ENCODE data around the gene CTU2. TPM values are rescaled to one million over a fixed set of nuclear protein-coding genes. Genes with fewer than 3 reads are reported as not detected.

The CTU2 gene
- total and polyA plus RNA-seq, 4 experiments from 2014 or later, result 11.5 to 21.1 (median 17.0) TPM

GRCh38 chr16:88738151-88739084 lies 32.1 kb downstream of the CTU2 start:
- Mint-ChIP-seq H3K4me1 (peaks cover 0 to 15% (median 3%) of the 10 kb centered on the region in 4 donors), H3K9me3 (no peaks in the 10 kb centered on the region), H3K27ac (peak overlapping the region in 3 of 7 donors; percentile 52 to 68 (median 66)), H3K27me3 (no peaks in the 10 kb centered on the region), H3K36me3 (peaks cover 3 to 13% of the 10 kb centered on the region in 2 donors), H3K4me3 (no peak overlapping the region)
- no peak for DNase-seq
- H3K9me3 ChIP-seq (ENCODE audit: control insufficient read depth in 1 of 2, low read length in 2 of 2), result no peaks in the 10 kb centered on the region
- ChIA-PET POLR2A (ENCODE audit: partially characterized antibody) (interaction anchor here (0.9 to 4.6 kb wide), 9 partner anchors 31 to 119 kb away, joined by 3 to 62 read pairs (median 8); partner anchors contain the start of genes CDT1, CTU2, GALNS and PIEZO1), CTCF (ENCODE audit: partially characterized antibody) (interaction anchor here (0.7 to 2.7 kb wide), 27 partner anchors 11 to 475 kb away, joined by 3 to 64 read pairs (median 5); partner anchors contain the start of genes GALNS, PIEZO1 and TRAPPC2L)
- no peak overlapping the region for H3K4me3 ChIP-seq (ENCODE audit: low read length in 2 of 2)
- intact Hi-C loops (cut with micrococcal nuclease), result loop anchor here (5.0 kb wide), 1 partner anchor 36 kb away; no protein-coding TSS in a partner anchor
- H3K27ac ChIP-seq (ENCODE audit: low read depth, low read length), result no peak overlapping the region
- peaks cover 30% of the 10 kb centered on the region for H3K36me3 ChIP-seq (ENCODE audit: insufficient read depth, low read length)
- no peaks in the 10 kb centered on the region for H3K27me3 ChIP-seq (ENCODE audit: insufficient read depth, low read length)
- H3K4me1 ChIP-seq (ENCODE audit: insufficient read depth, low read length), result peaks cover 15% of the 10 kb centered on the region

- Mint-ChIP-seq H3K4me3 (no peak overlapping the region), H3K36me3 (peaks cover 3 to 13% of the 10 kb centered on the region in 2 donors), H3K27ac (peak overlapping the region in 2 of 7 donors; percentile 66 to 68), H3K4me1 (peaks cover 5 to 25% (median 10%) of the 10 kb centered on the region in 4 donors), H3K27me3 (no peaks in the 10 kb centered on the region), H3K9me3 (no peaks in the 10 kb centered on the region)
- intact Hi-C loops (cut with micrococcal nuclease), result loop anchor here (5.0 kb wide), 1 partner anchor 37 kb away; no protein-coding TSS in a partner anchor
- H3K4me3 ChIP-seq (ENCODE audit: low read length in 2 of 2), result no peak overlapping the region
- ChIA-PET CTCF (ENCODE audit: partially characterized antibody) (interaction anchor here (0.7 to 1.5 kb wide), 3 partner anchors 42 to 477 kb away, joined by 3 to 4 read pairs (median 4); no protein-coding TSS in a partner anchor), POLR2A (ENCODE audit: partially characterized antibody) (interaction anchor here (4.6 kb wide), 1 partner anchor 42 kb away, joined by 62 read pairs; no protein-coding TSS in a partner anchor)
- peaks cover 25% of the 10 kb centered on the region for H3K4me1 ChIP-seq (ENCODE audit: insufficient read depth, low read length)
- H3K36me3 ChIP-seq (ENCODE audit: insufficient read depth, low read length), result peaks cover 26% of the 10 kb centered on the region
- no peak overlapping the region for H3K27ac ChIP-seq (ENCODE audit: low read depth, low read length)
- no peaks in the 10 kb centered on the region for H3K9me3 ChIP-seq (ENCODE audit: control insufficient read depth in 1 of 2, low read length in 2 of 2)
- no peaks in the 10 kb centered on the region for H3K27me3 ChIP-seq (ENCODE audit: insufficient read depth, low read length)
- DNase-seq, result no peak
Observed at GRCh38 chr16:88739139-88739976, 33.1 kb downstream of the CTU2 start.

- H3K9me3 Mint-ChIP-seq, result no peaks in the 10 kb centered on the region
- ChIA-PET POLR2A (ENCODE audit: partially characterized antibody) (interaction anchor here (0.7 to 4.6 kb wide), 2 partner anchors 41 to 42 kb away, joined by 3 to 62 read pairs; no protein-coding TSS in a partner anchor), CTCF (ENCODE audit: partially characterized antibody) (interaction anchor here (0.7 to 1.3 kb wide), 6 partner anchors 27 to 476 kb away, joined by 3 to 6 read pairs (median 4); no protein-coding TSS in a partner anchor)
- no peak overlapping the region for H3K4me3 Mint-ChIP-seq
- H3K9me3 ChIP-seq (ENCODE audit: control insufficient read depth in 1 of 2, low read length in 2 of 2), result no peaks in the 10 kb centered on the region
- H3K27me3 Mint-ChIP-seq, result no peaks in the 10 kb centered on the region
- H3K4me1 Mint-ChIP-seq, result peaks cover 7 to 30% (median 12%) of the 10 kb centered on the region in 4 donors
- no peaks in the 10 kb centered on the region for H3K27me3 ChIP-seq (ENCODE audit: insufficient read depth, low read length)
- no peak overlapping the region for H3K27ac Mint-ChIP-seq
- H3K4me1 ChIP-seq (ENCODE audit: insufficient read depth, low read length), result peaks cover 33% of the 10 kb centered on the region
- intact Hi-C loops (cut with micrococcal nuclease), result loop anchor here (5.0 kb wide), 1 partner anchor 38 kb away; no protein-coding TSS in a partner anchor
- DNase-seq, result no peak
- no peak overlapping the region for H3K4me3 ChIP-seq (ENCODE audit: low read length in 2 of 2)
- peaks cover 3 to 13% of the 10 kb centered on the region in 2 donors for H3K36me3 Mint-ChIP-seq
- H3K27ac ChIP-seq (ENCODE audit: low read depth, low read length), result no peak overlapping the region
- H3K36me3 ChIP-seq (ENCODE audit: insufficient read depth, low read length), result peaks cover 18% of the 10 kb centered on the region
Observed at GRCh38 chr16:88739977-88740726, 33.8 kb downstream of the CTU2 start.

GRCh38 chr16:88740727-88741055 lies 34.4 kb downstream of the CTU2 start:
- no peaks in the 10 kb centered on the region for H3K27me3 ChIP-seq (ENCODE audit: insufficient read depth, low read length)
- no peaks in the 10 kb centered on the region for H3K27me3 Mint-ChIP-seq
- H3K4me3 ChIP-seq (ENCODE audit: low read length in 2 of 2), result no peak overlapping the region
- no peak overlapping the region for H3K27ac ChIP-seq (ENCODE audit: low read depth, low read length)
- ChIA-PET POLR2A (ENCODE audit: partially characterized antibody) (interaction anchor here (0.7 kb wide), 1 partner anchor 40 kb away, joined by 3 read pairs; no protein-coding TSS in a partner anchor), CTCF (ENCODE audit: partially characterized antibody) (interaction anchor here (0.8 to 1.3 kb wide), 4 partner anchors 27 to 62 kb away, joined by 3 to 6 read pairs (median 4); no protein-coding TSS in a partner anchor)
- no peak overlapping the region for H3K4me3 Mint-ChIP-seq
- peak in 1 of 5 donors; percentile 9 for DNase-seq
- no peaks in the 10 kb centered on the region for H3K9me3 Mint-ChIP-seq
- H3K9me3 ChIP-seq (ENCODE audit: control insufficient read depth in 1 of 2, low read length in 2 of 2), result no peaks in the 10 kb centered on the region
- H3K4me1 ChIP-seq (ENCODE audit: insufficient read depth, low read length), result peaks cover 37% of the 10 kb centered on the region
- H3K4me1 Mint-ChIP-seq, result peaks cover 6 to 35% (median 15%) of the 10 kb centered on the region in 4 donors
- intact Hi-C loops (cut with micrococcal nuclease), result no loop called here
- no peak overlapping the region for H3K27ac Mint-ChIP-seq
- peaks cover 0 to 11% of the 10 kb centered on the region in 2 donors for H3K36me3 Mint-ChIP-seq
- peaks cover 13% of the 10 kb centered on the region for H3K36me3 ChIP-seq (ENCODE audit: insufficient read depth, low read length)

- ChIA-PET CTCF (ENCODE audit: partially characterized antibody) (interaction anchor here (1.1 to 1.3 kb wide), 3 partner anchors 26 to 46 kb away, joined by 3 to 6 read pairs (median 4); no protein-coding TSS in a partner anchor), POLR2A (ENCODE audit: partially characterized antibody) (no interaction called here)
- Histone ChIP-seq H3K4me1 (ENCODE audit: insufficient read depth, low read length) (peaks cover 44% of the 10 kb centered on the region), H3K4me3 (ENCODE audit: low read length in 2 of 2) (no peak overlapping the region), H3K27ac (ENCODE audit: low read depth, low read length) (no peak overlapping the region), H3K27me3 (ENCODE audit: insufficient read depth, low read length) (no peaks in the 10 kb centered on the region), H3K9me3 (ENCODE audit: control insufficient read depth in 1 of 2, low read length in 2 of 2) (no peaks in the 10 kb centered on the region), H3K36me3 (ENCODE audit: insufficient read depth, low read length) (peaks cover 8% of the 10 kb centered on the region)
- peak in 1 of 5 donors; percentile 8 for DNase-seq
- H3K27ac Mint-ChIP-seq, result peak overlapping the region in 2 of 7 donors; percentile 48 to 56
- peaks cover 10 to 41% (median 20%) of the 10 kb centered on the region in 4 donors for H3K4me1 Mint-ChIP-seq
- H3K9me3 Mint-ChIP-seq, result no peaks in the 10 kb centered on the region
- no peak overlapping the region for H3K4me3 Mint-ChIP-seq
- intact Hi-C loops (cut with micrococcal nuclease), result no loop called here
- no peaks in the 10 kb centered on the region for H3K27me3 Mint-ChIP-seq
- peaks cover 0 to 14% of the 10 kb centered on the region in 2 donors for H3K36me3 Mint-ChIP-seq
Observed at GRCh38 chr16:88741368-88741767, 35.1 kb downstream of the CTU2 start.

Data from CD4-positive, alpha-beta memory T cell (primary cell).